GM10248 (cell line): ENCODE measurements around the gene LRRC4C.
"Not testable (repeated sequence)": the region's sequence is repeated elsewhere in the genome, so short reads cannot be mapped to it uniquely, and the experiment has no call there.

ENCODE experiments used
- CTCF ChIA-PET: fragments of 300-600 bp; sonication (Branson Sonifier 250); formaldehyde crosslinking; extraction: SDS; loops from one replicate; lab custom pipeline; 2021; ENCODE audit warnings: antibody characterized with exemption; lab: Yijun Ruan, JAX
- POLR2A ChIA-PET: fragments of 350-650 bp; sonication (Branson Sonifier 250); formaldehyde crosslinking; extraction: SDS; loops from one replicate; lab custom pipeline; 2020; ENCODE audit warnings: antibody characterized with exemption; lab: Yijun Ruan, JAX
- DNase-seq: peaks from one replicate; pipeline ENCODE4 v3.0.0; 2012; ENCODE audit errors: extremely low spot score
- TF ChIP-seq, protein P1 (sequence below): IDR thresholded peaks from 2 replicates; pipeline ENCODE4 v1.5.1; 2012; ENCODE audit warnings: mild to moderate bottlenecking, low read depth; ENCODE audit errors: extremely low read depth, missing control alignments, control extremely low read depth

Gene LRRC4C

GRCh38 chr11:40958707-40959106, 500.7 kb downstream of the LRRC4C start:
- TF ChIP-seq, protein P1, sequence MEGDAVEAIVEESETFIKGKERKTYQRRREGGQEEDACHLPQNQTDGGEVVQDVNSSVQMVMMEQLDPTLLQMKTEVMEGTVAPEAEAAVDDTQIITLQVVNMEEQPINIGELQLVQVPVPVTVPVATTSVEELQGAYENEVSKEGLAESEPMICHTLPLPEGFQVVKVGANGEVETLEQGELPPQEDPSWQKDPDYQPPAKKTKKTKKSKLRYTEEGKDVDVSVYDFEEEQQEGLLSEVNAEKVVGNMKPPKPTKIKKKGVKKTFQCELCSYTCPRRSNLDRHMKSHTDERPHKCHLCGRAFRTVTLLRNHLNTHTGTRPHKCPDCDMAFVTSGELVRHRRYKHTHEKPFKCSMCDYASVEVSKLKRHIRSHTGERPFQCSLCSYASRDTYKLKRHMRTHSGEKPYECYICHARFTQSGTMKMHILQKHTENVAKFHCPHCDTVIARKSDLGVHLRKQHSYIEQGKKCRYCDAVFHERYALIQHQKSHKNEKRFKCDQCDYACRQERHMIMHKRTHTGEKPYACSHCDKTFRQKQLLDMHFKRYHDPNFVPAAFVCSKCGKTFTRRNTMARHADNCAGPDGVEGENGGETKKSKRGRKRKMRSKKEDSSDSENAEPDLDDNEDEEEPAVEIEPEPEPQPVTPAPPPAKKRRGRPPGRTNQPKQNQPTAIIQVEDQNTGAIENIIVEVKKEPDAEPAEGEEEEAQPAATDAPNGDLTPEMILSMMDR: no peak
- CTCF ChIA-PET: interaction anchor here (1.1 to 1.9 kb wide), 4 partner anchors 11 to 26 kb away, joined by 3 to 4 read pairs (median 3); no protein-coding TSS in a partner anchor
- no peak for DNase-seq
- POLR2A ChIA-PET: no interaction called here

DNA sequence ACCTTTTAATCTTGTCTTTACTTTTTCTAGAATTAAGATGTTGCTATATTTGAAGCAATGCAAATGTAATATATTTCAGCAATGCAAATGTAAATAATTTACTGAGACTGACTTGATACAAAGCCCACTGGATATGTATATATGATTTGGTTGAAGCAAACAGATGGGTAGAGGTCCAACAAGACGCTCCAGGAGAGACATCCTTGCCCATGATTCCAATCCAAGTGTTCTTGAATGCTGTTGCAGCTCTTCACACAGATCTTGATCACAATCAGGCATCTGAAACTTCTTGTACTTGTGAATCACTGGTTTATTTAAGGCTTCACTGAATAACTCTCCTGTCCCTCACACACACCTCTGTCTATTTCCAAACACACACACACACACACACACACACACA, 507.0 kb downstream of the LRRC4C start:
- ChIA-PET CTCF (no interaction called here), POLR2A (no interaction called here)
- TF ChIP-seq, protein P1: no peak
- DNase-seq: no peak

DNA sequence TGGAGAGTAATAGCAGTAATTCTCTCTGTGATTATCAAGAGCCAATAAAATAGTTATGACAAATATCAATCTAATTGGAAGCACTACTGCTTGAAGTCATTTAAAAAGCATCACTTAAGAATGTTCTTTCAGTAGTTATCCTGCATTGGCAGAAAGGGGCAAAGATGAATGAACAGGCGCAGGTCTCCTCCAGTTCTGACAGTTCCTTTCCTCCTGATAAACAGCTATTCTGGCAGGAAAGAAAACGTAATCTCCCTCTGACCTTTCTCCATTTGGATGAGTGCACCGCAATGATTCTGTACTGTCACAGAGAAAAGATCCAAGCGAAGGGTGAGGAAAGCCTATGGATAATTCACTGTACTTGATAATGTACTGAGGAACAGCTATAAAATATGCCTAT, 521.5 kb downstream of the LRRC4C start:
- TF ChIP-seq, protein P1: no peak
- DNase-seq: no peak
- ChIA-PET POLR2A (no interaction called here), CTCF (interaction anchor here (1.4 kb wide), 1 partner anchor 21 kb away, joined by 4 read pairs; no protein-coding TSS in a partner anchor)

- DNase-seq: no peak
- TF ChIP-seq, protein P1: no peak
- POLR2A ChIA-PET: no interaction called here
These were observed 534.5 kb downstream of the LRRC4C start for GRCh38 chr11:40924915-40925314.

DNA sequence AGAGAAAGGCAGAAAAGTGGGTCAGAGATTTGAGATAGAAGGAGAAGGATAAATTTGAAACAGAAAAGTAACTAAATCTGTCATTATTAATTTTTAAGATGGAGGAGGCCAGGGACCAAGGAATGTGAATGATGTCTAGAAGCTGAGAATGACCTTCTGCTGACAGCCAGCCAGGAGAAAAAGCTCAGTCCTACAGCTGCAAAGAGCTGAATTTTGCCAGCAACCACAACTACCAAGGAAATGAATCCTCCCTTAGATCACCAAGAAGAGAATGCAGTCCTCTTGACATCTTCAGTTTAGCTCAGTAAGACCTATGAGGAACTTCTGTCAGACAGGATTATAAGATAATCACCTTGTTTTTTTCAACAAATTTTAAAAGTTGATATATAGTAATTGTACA, 538.2 kb downstream of the LRRC4C start:
- ChIA-PET POLR2A (no interaction called here), CTCF (no interaction called here)
- no peak for DNase-seq
- TF ChIP-seq, protein P1: no peak

More at GRCh38 chr11:40924915-40925314, 534.5 kb downstream of the LRRC4C start:
- CTCF ChIA-PET: interaction anchor here (1.1 to 2.7 kb wide), 3 partner anchors 8 to 18 kb away, joined by 3 to 6 read pairs (median 4); no protein-coding TSS in a partner anchor

GRCh38 chr11:40910774-40911173, 548.7 kb downstream of the LRRC4C start:
- CTCF ChIA-PET, DNase-seq, POLR2A ChIA-PET: not testable (repeated sequence)

GRCh38 chr11:40894501-40894900, 565.0 kb downstream of the LRRC4C start:
- ChIA-PET CTCF (interaction anchor here (1.4 kb wide), 1 partner anchor 10 kb away, joined by 4 read pairs; no protein-coding TSS in a partner anchor), POLR2A (no interaction called here)
- TF ChIP-seq, protein P1: no peak
- no peak for DNase-seq
